ENCODE data around the gene ASPN.

DNA sequence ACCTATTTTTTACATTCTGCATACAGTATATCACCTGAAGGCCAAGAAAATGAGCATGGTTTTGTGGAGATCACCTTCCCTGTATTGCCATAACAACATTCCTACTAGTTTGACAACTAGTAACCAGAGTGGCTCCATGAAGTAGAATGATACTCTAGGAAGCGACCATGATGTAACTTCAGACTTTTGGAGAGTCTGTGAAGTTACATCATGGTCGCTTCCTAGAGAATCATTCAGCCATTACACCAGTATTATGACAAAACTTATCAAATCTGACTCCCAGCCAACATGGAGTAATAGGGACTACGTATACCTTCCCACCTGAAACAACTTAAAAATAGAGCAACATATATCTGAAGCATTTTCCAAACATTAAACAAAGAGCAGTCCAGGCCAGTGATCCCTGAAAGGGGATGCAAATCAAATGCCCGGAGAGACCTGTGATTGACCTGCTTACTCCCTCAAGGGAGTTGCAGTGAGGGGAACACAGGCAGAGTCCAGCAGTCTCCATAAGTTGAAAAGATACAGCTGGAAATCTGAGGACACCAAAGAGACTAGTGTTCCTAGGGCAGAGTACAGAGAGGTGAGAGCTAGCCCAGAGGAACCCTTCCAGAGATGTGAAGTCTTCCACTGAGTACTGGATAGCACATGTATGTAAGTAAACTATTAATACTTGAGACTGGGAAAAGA lies 45.7 kb upstream of the ASPN start:
- TF ChIP-seq, protein P1, sequence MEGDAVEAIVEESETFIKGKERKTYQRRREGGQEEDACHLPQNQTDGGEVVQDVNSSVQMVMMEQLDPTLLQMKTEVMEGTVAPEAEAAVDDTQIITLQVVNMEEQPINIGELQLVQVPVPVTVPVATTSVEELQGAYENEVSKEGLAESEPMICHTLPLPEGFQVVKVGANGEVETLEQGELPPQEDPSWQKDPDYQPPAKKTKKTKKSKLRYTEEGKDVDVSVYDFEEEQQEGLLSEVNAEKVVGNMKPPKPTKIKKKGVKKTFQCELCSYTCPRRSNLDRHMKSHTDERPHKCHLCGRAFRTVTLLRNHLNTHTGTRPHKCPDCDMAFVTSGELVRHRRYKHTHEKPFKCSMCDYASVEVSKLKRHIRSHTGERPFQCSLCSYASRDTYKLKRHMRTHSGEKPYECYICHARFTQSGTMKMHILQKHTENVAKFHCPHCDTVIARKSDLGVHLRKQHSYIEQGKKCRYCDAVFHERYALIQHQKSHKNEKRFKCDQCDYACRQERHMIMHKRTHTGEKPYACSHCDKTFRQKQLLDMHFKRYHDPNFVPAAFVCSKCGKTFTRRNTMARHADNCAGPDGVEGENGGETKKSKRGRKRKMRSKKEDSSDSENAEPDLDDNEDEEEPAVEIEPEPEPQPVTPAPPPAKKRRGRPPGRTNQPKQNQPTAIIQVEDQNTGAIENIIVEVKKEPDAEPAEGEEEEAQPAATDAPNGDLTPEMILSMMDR (conservative IDR thresholded peaks at IDR 0.05; ENCODE audit: low read depth in 2 of 2): no peak
- TF ChIP-seq, protein P2, sequence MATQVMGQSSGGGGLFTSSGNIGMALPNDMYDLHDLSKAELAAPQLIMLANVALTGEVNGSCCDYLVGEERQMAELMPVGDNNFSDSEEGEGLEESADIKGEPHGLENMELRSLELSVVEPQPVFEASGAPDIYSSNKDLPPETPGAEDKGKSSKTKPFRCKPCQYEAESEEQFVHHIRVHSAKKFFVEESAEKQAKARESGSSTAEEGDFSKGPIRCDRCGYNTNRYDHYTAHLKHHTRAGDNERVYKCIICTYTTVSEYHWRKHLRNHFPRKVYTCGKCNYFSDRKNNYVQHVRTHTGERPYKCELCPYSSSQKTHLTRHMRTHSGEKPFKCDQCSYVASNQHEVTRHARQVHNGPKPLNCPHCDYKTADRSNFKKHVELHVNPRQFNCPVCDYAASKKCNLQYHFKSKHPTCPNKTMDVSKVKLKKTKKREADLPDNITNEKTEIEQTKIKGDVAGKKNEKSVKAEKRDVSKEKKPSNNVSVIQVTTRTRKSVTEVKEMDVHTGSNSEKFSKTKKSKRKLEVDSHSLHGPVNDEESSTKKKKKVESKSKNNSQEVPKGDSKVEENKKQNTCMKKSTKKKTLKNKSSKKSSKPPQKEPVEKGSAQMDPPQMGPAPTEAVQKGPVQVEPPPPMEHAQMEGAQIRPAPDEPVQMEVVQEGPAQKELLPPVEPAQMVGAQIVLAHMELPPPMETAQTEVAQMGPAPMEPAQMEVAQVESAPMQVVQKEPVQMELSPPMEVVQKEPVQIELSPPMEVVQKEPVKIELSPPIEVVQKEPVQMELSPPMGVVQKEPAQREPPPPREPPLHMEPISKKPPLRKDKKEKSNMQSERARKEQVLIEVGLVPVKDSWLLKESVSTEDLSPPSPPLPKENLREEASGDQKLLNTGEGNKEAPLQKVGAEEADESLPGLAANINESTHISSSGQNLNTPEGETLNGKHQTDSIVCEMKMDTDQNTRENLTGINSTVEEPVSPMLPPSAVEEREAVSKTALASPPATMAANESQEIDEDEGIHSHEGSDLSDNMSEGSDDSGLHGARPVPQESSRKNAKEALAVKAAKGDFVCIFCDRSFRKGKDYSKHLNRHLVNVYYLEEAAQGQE (IDR thresholded peaks at IDR 0.05; ENCODE audit: unreplicated experiment): no peak
- no peak for TF ChIP-seq POLR2AphosphoS5 (IDR thresholded peaks at IDR 0.05; ENCODE audit: low read depth)
- TF ChIP-seq, protein P3, sequence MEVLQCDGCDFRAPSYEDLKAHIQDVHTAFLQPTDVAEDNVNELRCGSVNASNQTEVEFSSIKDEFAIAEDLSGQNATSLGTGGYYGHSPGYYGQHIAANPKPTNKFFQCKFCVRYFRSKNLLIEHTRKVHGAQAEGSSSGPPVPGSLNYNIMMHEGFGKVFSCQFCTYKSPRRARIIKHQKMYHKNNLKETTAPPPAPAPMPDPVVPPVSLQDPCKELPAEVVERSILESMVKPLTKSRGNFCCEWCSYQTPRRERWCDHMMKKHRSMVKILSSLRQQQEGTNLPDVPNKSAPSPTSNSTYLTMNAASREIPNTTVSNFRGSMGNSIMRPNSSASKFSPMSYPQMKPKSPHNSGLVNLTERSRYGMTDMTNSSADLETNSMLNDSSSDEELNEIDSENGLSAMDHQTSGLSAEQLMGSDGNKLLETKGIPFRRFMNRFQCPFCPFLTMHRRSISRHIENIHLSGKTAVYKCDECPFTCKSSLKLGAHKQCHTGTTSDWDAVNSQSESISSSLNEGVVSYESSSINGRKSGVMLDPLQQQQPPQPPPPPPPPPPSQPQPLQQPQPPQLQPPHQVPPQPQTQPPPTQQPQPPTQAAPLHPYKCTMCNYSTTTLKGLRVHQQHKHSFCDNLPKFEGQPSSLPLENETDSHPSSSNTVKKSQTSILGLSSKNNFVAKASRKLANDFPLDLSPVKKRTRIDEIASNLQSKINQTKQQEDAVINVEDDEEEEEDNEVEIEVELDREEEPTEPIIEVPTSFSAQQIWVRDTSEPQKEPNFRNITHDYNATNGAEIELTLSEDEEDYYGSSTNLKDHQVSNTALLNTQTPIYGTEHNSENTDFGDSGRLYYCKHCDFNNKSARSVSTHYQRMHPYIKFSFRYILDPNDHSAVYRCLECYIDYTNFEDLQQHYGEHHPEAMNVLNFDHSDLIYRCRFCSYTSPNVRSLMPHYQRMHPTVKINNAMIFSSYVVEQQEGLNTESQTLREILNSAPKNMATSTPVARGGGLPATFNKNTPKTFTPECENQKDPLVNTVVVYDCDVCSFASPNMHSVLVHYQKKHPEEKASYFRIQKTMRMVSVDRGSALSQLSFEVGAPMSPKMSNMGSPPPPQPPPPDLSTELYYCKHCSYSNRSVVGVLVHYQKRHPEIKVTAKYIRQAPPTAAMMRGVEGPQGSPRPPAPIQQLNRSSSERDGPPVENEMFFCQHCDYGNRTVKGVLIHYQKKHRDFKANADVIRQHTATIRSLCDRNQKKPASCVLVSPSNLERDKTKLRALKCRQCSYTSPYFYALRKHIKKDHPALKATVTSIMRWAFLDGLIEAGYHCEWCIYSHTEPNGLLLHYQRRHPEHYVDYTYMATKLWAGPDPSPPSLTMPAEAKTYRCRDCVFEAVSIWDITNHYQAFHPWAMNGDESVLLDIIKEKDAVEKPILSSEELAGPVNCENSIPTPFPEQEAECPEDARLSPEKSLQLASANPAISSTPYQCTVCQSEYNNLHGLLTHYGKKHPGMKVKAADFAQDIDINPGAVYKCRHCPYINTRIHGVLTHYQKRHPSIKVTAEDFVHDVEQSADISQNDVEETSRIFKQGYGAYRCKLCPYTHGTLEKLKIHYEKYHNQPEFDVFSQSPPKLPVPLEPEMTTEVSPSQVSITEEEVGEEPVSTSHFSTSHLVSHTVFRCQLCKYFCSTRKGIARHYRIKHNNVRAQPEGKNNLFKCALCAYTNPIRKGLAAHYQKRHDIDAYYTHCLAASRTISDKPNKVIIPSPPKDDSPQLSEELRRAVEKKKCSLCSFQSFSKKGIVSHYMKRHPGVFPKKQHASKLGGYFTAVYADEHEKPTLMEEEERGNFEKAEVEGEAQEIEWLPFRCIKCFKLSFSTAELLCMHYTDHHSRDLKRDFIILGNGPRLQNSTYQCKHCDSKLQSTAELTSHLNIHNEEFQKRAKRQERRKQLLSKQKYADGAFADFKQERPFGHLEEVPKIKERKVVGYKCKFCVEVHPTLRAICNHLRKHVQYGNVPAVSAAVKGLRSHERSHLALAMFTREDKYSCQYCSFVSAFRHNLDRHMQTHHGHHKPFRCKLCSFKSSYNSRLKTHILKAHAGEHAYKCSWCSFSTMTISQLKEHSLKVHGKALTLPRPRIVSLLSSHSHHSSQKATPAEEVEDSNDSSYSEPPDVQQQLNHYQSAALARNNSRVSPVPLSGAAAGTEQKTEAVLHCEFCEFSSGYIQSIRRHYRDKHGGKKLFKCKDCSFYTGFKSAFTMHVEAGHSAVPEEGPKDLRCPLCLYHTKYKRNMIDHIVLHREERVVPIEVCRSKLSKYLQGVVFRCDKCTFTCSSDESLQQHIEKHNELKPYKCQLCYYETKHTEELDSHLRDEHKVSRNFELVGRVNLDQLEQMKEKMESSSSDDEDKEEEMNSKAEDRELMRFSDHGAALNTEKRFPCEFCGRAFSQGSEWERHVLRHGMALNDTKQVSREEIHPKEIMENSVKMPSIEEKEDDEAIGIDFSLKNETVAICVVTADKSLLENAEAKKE (CRISPR knock-in tag; IDR thresholded peaks at IDR 0.05): no peak
- no peak for TF ChIP-seq EZH2phosphoT487 (IDR thresholded peaks at IDR 0.05; ENCODE audit: unreplicated experiment)
- no peak for TF ChIP-seq JUNB (IDR thresholded peaks at IDR 0.05; ENCODE audit: unreplicated experiment)
- no peak for TF ChIP-seq EZH2 (IDR thresholded peaks at IDR 0.05; ENCODE audit: low read depth, unreplicated experiment)
- TF ChIP-seq ZNF331 (CRISPR knock-in tag; IDR thresholded peaks at IDR 0.05; ENCODE audit: low read depth): no peak

All from GM23338 (cell line).